A673 (cell line): ENCODE results near the gene C8A. TPM values are rescaled to one million over a fixed set of nuclear protein-coding genes. Genes with fewer than 3 reads are reported as not detected.

Experiments used
- BruUV-seq: library from RNA; stranded (reverse); fragments of 400-500 nt; replicated peaks from 2 replicates; lab custom pipeline; 2021; lab: Mats Ljungman, UMichigan
- CTCF ChIA-PET: fragments of 300-600 bp; sonication (Branson Sonifier 250); formaldehyde crosslinking; loops from one replicate; lab custom pipeline; 2022; ENCODE audit warnings: antibody characterized with exemption; lab: Charles Lee
- POLR2A ChIA-PET: fragments of 300-600 bp; sonication (Branson Sonifier 250); formaldehyde crosslinking; loops from one replicate; lab custom pipeline; 2022; ENCODE audit warnings: antibody characterized with exemption; ENCODE audit not compliant: low non-redundant PET; lab: Charles Lee
- DNase-seq: peaks from one replicate; pipeline ENCODE4 v3.0.0-alpha.2; 2015; ENCODE audit warnings: low spot score
- H3K27ac ChIP-seq: fragments of 200-600 bp; sonication (generic); 2 replicates; pipeline ENCODE4 v1.5.1; 2016; ENCODE audit warnings: mixed run types, low read depth, mild to moderate bottlenecking, mixed read lengths, antibody characterized with exemption, low read length; ENCODE audit not compliant: poor library complexity, severe bottlenecking
- H3K27me3 ChIP-seq: fragments of 200-600 bp; sonication (generic); replicated peaks from 2 replicates; pipeline ENCODE4 v1.6.1; 2017; ENCODE audit warnings: mixed run types, low read depth, mild to moderate bottlenecking, mixed read lengths, antibody characterized with exemption, low read length; ENCODE audit not compliant: insufficient read depth, poor library complexity
- H3K36me3 ChIP-seq: fragments of 200-600 bp; sonication (generic); 2 replicates; pipeline ENCODE4 v1.6.1; 2016; ENCODE audit warnings: mixed run types, mild to moderate bottlenecking, mixed read lengths, antibody characterized with exemption, low read length; ENCODE audit not compliant: insufficient read depth, poor library complexity, severe bottlenecking
- H3K4me1 ChIP-seq: fragments of 200-600 bp; sonication (generic); 2 replicates; pipeline ENCODE4 v1.6.1; 2017; ENCODE audit warnings: mixed run types, mild to moderate bottlenecking, mixed read lengths, antibody characterized with exemption, low read length; ENCODE audit not compliant: insufficient read depth, poor library complexity, severe bottlenecking
- H3K4me3 ChIP-seq: fragments of 200-600 bp; sonication (generic); 2 replicates; pipeline ENCODE4 v1.5.1; 2016; ENCODE audit warnings: low read depth, mixed run types, mild to moderate bottlenecking, mixed read lengths, low read length; ENCODE audit not compliant: poor library complexity, severe bottlenecking
- H3K9me3 ChIP-seq: fragments of 200-600 bp; sonication (generic); 2 replicates; pipeline ENCODE4 v1.6.1; 2016; ENCODE audit warnings: mixed run types, low read depth, mild to moderate bottlenecking, mixed read lengths, antibody characterized with exemption, low read length; ENCODE audit not compliant: poor library complexity, severe bottlenecking
- CTCF ChIP-seq: fragments of 300-800, 200-600 bp; sonication (generic); conservative IDR thresholded peaks from 2 replicates; pipeline ENCODE4 v1.5.1; 2017; ENCODE audit warnings: low read depth, mild to moderate bottlenecking, antibody characterized with exemption, low read length, moderate library complexity, mixed read lengths
- EZH2 ChIP-seq: fragments of 200-600 bp; sonication (generic); IDR thresholded peaks from 2 replicates; pipeline ENCODE4 v1.6.1; 2017; ENCODE audit warnings: borderline replicate concordance, low read depth, mild to moderate bottlenecking, mixed read lengths, antibody characterized with exemption, low read length; ENCODE audit not compliant: poor library complexity, severe bottlenecking
- intact Hi-C: fragments of 100-400 bp; cut with micrococcal nuclease; formaldehyde crosslinking; loops from one replicate; pipeline ENCODE4 v1.10.0; 2022; ENCODE audit not compliant: unreplicated experiment
- total RNA-seq: library from RNA; stranded (reverse); gene quantifications from 2 replicates; pipeline ENCODE4 v1.2.3, GENCODE V29; 2021

Gene C8A
- total RNA-seq, 1 experiment from 2014 or later, result not detected

DNA sequence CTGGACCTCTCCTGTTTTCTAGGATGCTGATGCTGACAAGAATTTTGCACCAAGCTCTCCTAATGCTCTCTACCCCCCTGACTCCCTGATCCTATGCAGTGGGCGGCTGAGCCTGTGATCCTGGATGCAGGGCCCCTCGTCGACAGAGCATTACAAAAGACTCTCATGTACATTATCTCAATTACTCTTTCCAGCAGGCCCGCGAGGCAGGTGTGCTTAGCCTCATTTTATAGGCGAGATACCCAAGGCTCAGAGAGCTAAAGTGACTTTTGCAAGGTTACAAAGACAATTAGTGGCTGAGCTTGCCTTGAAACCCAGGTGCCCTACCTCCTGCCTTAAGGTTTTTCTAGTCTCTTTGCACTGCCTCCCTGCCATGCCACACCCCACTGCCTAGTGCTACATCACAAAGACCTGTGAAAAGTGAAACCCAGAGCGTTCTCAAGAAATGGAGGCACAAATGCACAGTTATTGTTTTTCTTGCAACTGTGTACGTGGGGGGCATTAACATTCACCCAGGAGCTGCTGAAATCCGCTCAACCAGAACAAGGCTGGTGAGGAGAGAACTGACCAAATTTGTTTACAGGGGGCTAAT, 10.0 kb upstream of the C8A start:
- no peaks in the 10 kb centered on the region for H3K36me3 ChIP-seq
- no peak for TF ChIP-seq EZH2
- TF ChIP-seq CTCF, result no peak
- CTCF ChIA-PET, result no interaction called here
- H3K27ac ChIP-seq, result no peak overlapping the region
- no peaks in the 10 kb centered on the region for H3K4me1 ChIP-seq
- no TSS peak for BruUV-seq
- no peak for DNase-seq
- POLR2A ChIA-PET, result no interaction called here
- no peak overlapping the region for H3K4me3 ChIP-seq
- H3K27me3 ChIP-seq, result no peaks in the 10 kb centered on the region
- no peaks in the 10 kb centered on the region for H3K9me3 ChIP-seq
- intact Hi-C loops, result no loop called here

GRCh38 chr1:56845343-56845742, 9.3 kb upstream of the C8A start:
- Histone ChIP-seq H3K4me1 (no peaks in the 10 kb centered on the region), H3K27ac (no peak overlapping the region), H3K4me3 (no peak overlapping the region), H3K27me3 (no peaks in the 10 kb centered on the region), H3K36me3 (no peaks in the 10 kb centered on the region), H3K9me3 (no peaks in the 10 kb centered on the region)
- TF ChIP-seq CTCF (no peak), EZH2 (no peak)
- DNase-seq, result no peak
- ChIA-PET CTCF (no interaction called here), POLR2A (no interaction called here)
- BruUV-seq, result no TSS peak
- intact Hi-C loops, result no loop called here

DNA sequence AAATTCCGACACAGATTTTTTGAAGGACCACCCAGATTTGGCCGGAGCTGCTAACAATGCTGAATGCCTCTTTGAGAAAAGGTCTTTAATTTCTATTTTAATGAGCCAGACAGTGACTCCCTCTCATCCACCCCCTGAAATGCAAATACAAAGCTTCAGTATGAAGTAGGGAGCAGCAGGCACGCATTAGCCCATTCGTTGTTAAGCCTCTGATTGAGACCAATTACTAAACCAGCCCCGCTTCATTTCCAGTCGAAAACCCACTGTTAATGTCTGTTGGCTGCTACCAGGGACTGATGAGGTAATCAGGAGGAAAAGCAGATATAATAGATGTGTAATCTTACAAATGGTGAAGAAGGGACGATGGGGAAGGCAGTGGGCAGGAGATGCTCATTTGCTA, 4.8 kb upstream of the C8A start:
- CTCF ChIA-PET, result no interaction called here
- Histone ChIP-seq H3K27me3 (no peaks in the 10 kb centered on the region), H3K4me1 (no peaks in the 10 kb centered on the region), H3K36me3 (no peaks in the 10 kb centered on the region), H3K9me3 (no peaks in the 10 kb centered on the region), H3K4me3 (no peak overlapping the region), H3K27ac (no peak overlapping the region)
- BruUV-seq, result no TSS peak
- DNase-seq, result no peak
- POLR2A ChIA-PET, result no interaction called here
- TF ChIP-seq CTCF (no peak), EZH2 (no peak)
- intact Hi-C loops, result no loop called here
